ENCODE data around the gene GATB. TPM values are rescaled to one million over a fixed set of nuclear protein-coding genes. Genes with fewer than 3 reads are reported as not detected.

Gene GATB
- total RNA-seq, 1 donor from 2014 or later, result 24.5 TPM

GRCh38 chr4:151687021-151687640 is 73.7 kb downstream of the GATB start:
- Mint-ChIP-seq H3K27ac (ENCODE audit: unreplicated experiment) (no peak overlapping the region), H3K4me3 (ENCODE audit: unreplicated experiment) (no peak overlapping the region), H3K4me1 (ENCODE audit: low read depth, unreplicated experiment) (peaks cover 29% of the 10 kb centered on the region), H3K36me3 (ENCODE audit: unreplicated experiment) (peaks cover 15% of the 10 kb centered on the region), H3K27me3 (ENCODE audit: unreplicated experiment) (no peaks in the 10 kb centered on the region), H3K9me3 (ENCODE audit: unreplicated experiment) (peaks cover 3% of the 10 kb centered on the region)
- no peak for DNase-seq
- no peak for TF ChIP-seq CTCF (IDR thresholded peaks at IDR 0.05; ENCODE audit: partially characterized antibody, unreplicated experiment)

GRCh38 chr4:151685303-151685702 is 75.5 kb downstream of the GATB start:
- Mint-ChIP-seq H3K4me1 (ENCODE audit: low read depth, unreplicated experiment) (peaks cover 18% of the 10 kb centered on the region), H3K36me3 (ENCODE audit: unreplicated experiment) (peaks cover 15% of the 10 kb centered on the region), H3K27me3 (ENCODE audit: unreplicated experiment) (no peaks in the 10 kb centered on the region), H3K4me3 (ENCODE audit: unreplicated experiment) (no peak overlapping the region), H3K9me3 (ENCODE audit: unreplicated experiment) (peaks cover 3% of the 10 kb centered on the region), H3K27ac (ENCODE audit: unreplicated experiment) (no peak overlapping the region)
- no peak for TF ChIP-seq CTCF (IDR thresholded peaks at IDR 0.05; ENCODE audit: partially characterized antibody, unreplicated experiment)
- no peak for DNase-seq

- DNase-seq, result no peak
- TF ChIP-seq CTCF (IDR thresholded peaks at IDR 0.05; ENCODE audit: partially characterized antibody, unreplicated experiment), result no peak
- Mint-ChIP-seq H3K4me3 (ENCODE audit: unreplicated experiment) (no peak overlapping the region), H3K27me3 (ENCODE audit: unreplicated experiment) (no peaks in the 10 kb centered on the region), H3K9me3 (ENCODE audit: unreplicated experiment) (no peaks in the 10 kb centered on the region), H3K27ac (ENCODE audit: unreplicated experiment) (no peak overlapping the region), H3K36me3 (ENCODE audit: unreplicated experiment) (peaks cover 15% of the 10 kb centered on the region), H3K4me1 (ENCODE audit: low read depth, unreplicated experiment) (peaks cover 19% of the 10 kb centered on the region)
Measured at GRCh38 chr4:151681085-151681484, 79.7 kb downstream of the GATB start.

- Mint-ChIP-seq H3K4me3 (ENCODE audit: unreplicated experiment) (no peak overlapping the region), H3K4me1 (ENCODE audit: low read depth, unreplicated experiment) (peaks cover 33% of the 10 kb centered on the region), H3K27ac (ENCODE audit: unreplicated experiment) (no peak overlapping the region), H3K36me3 (ENCODE audit: unreplicated experiment) (peaks cover 15% of the 10 kb centered on the region), H3K9me3 (ENCODE audit: unreplicated experiment) (no peaks in the 10 kb centered on the region), H3K27me3 (ENCODE audit: unreplicated experiment) (no peaks in the 10 kb centered on the region)
- no peak for TF ChIP-seq CTCF (IDR thresholded peaks at IDR 0.05; ENCODE audit: partially characterized antibody, unreplicated experiment)
- no peak for DNase-seq
Measured at GRCh38 chr4:151679231-151679630, 81.6 kb downstream of the GATB start.

- no peak for DNase-seq
- H3K9me3 Mint-ChIP-seq (ENCODE audit: unreplicated experiment), result peaks cover 1% of the 10 kb centered on the region
- H3K36me3 Mint-ChIP-seq (ENCODE audit: unreplicated experiment), result peaks cover 5% of the 10 kb centered on the region
- peak overlapping the region; percentile 41 for H3K27ac Mint-ChIP-seq (ENCODE audit: unreplicated experiment)
- peak overlapping the region; percentile 53 for H3K4me3 Mint-ChIP-seq (ENCODE audit: unreplicated experiment)
- no peak for TF ChIP-seq CTCF (IDR thresholded peaks at IDR 0.05; ENCODE audit: partially characterized antibody, unreplicated experiment)
- no peaks in the 10 kb centered on the region for H3K27me3 Mint-ChIP-seq (ENCODE audit: unreplicated experiment)
- peaks cover 33% of the 10 kb centered on the region for H3K4me1 Mint-ChIP-seq (ENCODE audit: low read depth, unreplicated experiment)
Measured at GRCh38 chr4:151678048-151678872, 82.5 kb downstream of the GATB start.

Measured in glutamatergic neuron (in vitro differentiated cells).